ENCODE data around the gene TSPAN9. TPM values are rescaled to one million over a fixed set of nuclear protein-coding genes. Genes with fewer than 3 reads are reported as not detected.

Gene TSPAN9
- total RNA-seq, 1 experiment from 2014 or later = 13.4 TPM

GRCh38 chr12:3226264-3226663 is 149.1 kb downstream of the TSPAN9 start:
- no peak overlapping the region for H3K4me3 Mint-ChIP-seq (ENCODE audit: unreplicated experiment)
- intact Hi-C loops (cut with micrococcal nuclease) = no loop called here
- CTCF ChIA-PET = interaction anchor here (0.7 kb wide), 1 partner anchor 367 kb away, joined by 5 read pairs; no protein-coding TSS in a partner anchor
- peaks cover 6% of the 10 kb centered on the region for H3K9me3 Mint-ChIP-seq (ENCODE audit: unreplicated experiment)
- H3K27me3 Mint-ChIP-seq (ENCODE audit: insufficient read depth, unreplicated experiment) = no peaks in the 10 kb centered on the region
- no peak overlapping the region for H3K27ac Mint-ChIP-seq (ENCODE audit: low read depth, unreplicated experiment)
- no TSS peak for BruUV-seq (replicated peaks)
- DNase-seq (ENCODE audit: unreplicated experiment) = no peak
- no peaks in the 10 kb centered on the region for H3K36me3 Mint-ChIP-seq (ENCODE audit: insufficient read depth, unreplicated experiment)
- POLR2A ChIA-PET = no interaction called here
- H3K4me1 Mint-ChIP-seq (ENCODE audit: insufficient read depth, unreplicated experiment) = no peaks in the 10 kb centered on the region
- no peak for TF ChIP-seq CTCF (IDR thresholded peaks at IDR 0.05; ENCODE audit: unreplicated experiment)

- CTCF ChIA-PET = interaction anchor here (1.6 kb wide), 1 partner anchor 25 kb away, joined by 7 read pairs; no protein-coding TSS in a partner anchor
- intact Hi-C loops (cut with micrococcal nuclease) = no loop called here
- no peak for TF ChIP-seq CTCF (IDR thresholded peaks at IDR 0.05; ENCODE audit: unreplicated experiment)
- peaks cover 6% of the 10 kb centered on the region for H3K9me3 Mint-ChIP-seq (ENCODE audit: unreplicated experiment)
- no peaks in the 10 kb centered on the region for H3K4me1 Mint-ChIP-seq (ENCODE audit: insufficient read depth, unreplicated experiment)
- no peak for DNase-seq (ENCODE audit: unreplicated experiment)
- H3K36me3 Mint-ChIP-seq (ENCODE audit: insufficient read depth, unreplicated experiment) = no peaks in the 10 kb centered on the region
- BruUV-seq (replicated peaks) = no TSS peak
- no peak overlapping the region for H3K27ac Mint-ChIP-seq (ENCODE audit: low read depth, unreplicated experiment)
- no peaks in the 10 kb centered on the region for H3K27me3 Mint-ChIP-seq (ENCODE audit: insufficient read depth, unreplicated experiment)
- POLR2A ChIA-PET = interaction anchor here (1.1 kb wide), 1 partner anchor 72 kb away, joined by 3 read pairs; no protein-coding TSS in a partner anchor
- H3K4me3 Mint-ChIP-seq (ENCODE audit: unreplicated experiment) = no peak overlapping the region
Measured at GRCh38 chr12:3227076-3227975, 150.1 kb downstream of the TSPAN9 start.

- BruUV-seq (replicated peaks) = no TSS peak
- Mint-ChIP-seq H3K27me3 (ENCODE audit: insufficient read depth, unreplicated experiment) (no peaks in the 10 kb centered on the region), H3K36me3 (ENCODE audit: insufficient read depth, unreplicated experiment) (peaks cover 6% of the 10 kb centered on the region), H3K27ac (ENCODE audit: low read depth, unreplicated experiment) (no peak overlapping the region), H3K4me3 (ENCODE audit: unreplicated experiment) (no peak overlapping the region), H3K4me1 (ENCODE audit: insufficient read depth, unreplicated experiment) (no peaks in the 10 kb centered on the region), H3K9me3 (ENCODE audit: unreplicated experiment) (peaks cover 6% of the 10 kb centered on the region)
- no peak for DNase-seq (ENCODE audit: unreplicated experiment)
- intact Hi-C loops (cut with micrococcal nuclease) = no loop called here
- ChIA-PET CTCF (interaction anchor here (1.6 kb wide), 1 partner anchor 26 kb away, joined by 7 read pairs; no protein-coding TSS in a partner anchor), POLR2A (no interaction called here)
- no peak for TF ChIP-seq CTCF (IDR thresholded peaks at IDR 0.05; ENCODE audit: unreplicated experiment)
Measured at GRCh38 chr12:3228552-3228951, 151.4 kb downstream of the TSPAN9 start.

GRCh38 chr12:3229577-3229976 is 152.4 kb downstream of the TSPAN9 start:
- Mint-ChIP-seq H3K27ac (ENCODE audit: low read depth, unreplicated experiment) (no peak overlapping the region), H3K27me3 (ENCODE audit: insufficient read depth, unreplicated experiment) (no peaks in the 10 kb centered on the region), H3K36me3 (ENCODE audit: insufficient read depth, unreplicated experiment) (peaks cover 6% of the 10 kb centered on the region), H3K4me1 (ENCODE audit: insufficient read depth, unreplicated experiment) (no peaks in the 10 kb centered on the region), H3K9me3 (ENCODE audit: unreplicated experiment) (peaks cover 6% of the 10 kb centered on the region), H3K4me3 (ENCODE audit: unreplicated experiment) (no peak overlapping the region)
- ChIA-PET CTCF (interaction anchor here (0.5 to 0.7 kb wide), 2 partner anchors 15 to 63 kb away, joined by 3 to 4 read pairs; no protein-coding TSS in a partner anchor), POLR2A (no interaction called here)
- no TSS peak for BruUV-seq (replicated peaks)
- no peak for DNase-seq (ENCODE audit: unreplicated experiment)
- TF ChIP-seq CTCF (IDR thresholded peaks at IDR 0.05; ENCODE audit: unreplicated experiment) = no peak
- intact Hi-C loops (cut with micrococcal nuclease) = no loop called here

All from MCF 10A (cell line).